Measurements from ENCODE around the gene SHLD2.
"Not testable (repeated sequence)": the region's sequence is repeated elsewhere in the genome, so short reads cannot be mapped to it uniquely, and the experiment has no call there.

Gene SHLD2

GRCh38 chr10:87089746-87090145, 5.3 kb upstream of the SHLD2 start:
- no peak for DNase-seq

DNA sequence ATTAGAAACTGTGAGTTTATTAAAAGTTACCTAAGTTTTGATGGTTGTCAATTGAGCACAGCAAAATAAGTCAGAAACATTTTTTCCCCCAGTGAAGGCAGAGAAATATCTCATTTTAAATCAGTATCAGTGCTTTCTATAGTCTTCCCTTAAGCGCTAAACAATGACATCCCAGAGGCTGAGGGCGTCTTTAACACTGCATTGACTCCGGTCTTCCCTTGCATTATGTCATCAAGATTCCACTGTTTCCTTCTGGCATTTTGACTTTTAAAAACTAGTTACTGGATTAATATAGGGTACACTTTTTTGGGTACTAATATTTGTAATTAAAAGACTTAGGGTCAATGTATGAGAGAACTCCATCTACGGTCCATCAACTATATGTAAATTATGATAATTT, 4.2 kb upstream of the SHLD2 start:
- DNase-seq, result no peak

GRCh38 chr10:87092376-87092860, 2.6 kb upstream of the SHLD2 start:
- no peak for DNase-seq

- DNase-seq, result no peak
These were observed 2.0 kb upstream of the SHLD2 start for GRCh38 chr10:87092861-87093631.

GRCh38 chr10:87093632-87094372, 1.2 kb upstream of the SHLD2 start:
- no peak for DNase-seq

GRCh38 chr10:87095236-87095945, 385 bp downstream of the SHLD2 start:
- DNase-seq, result peak in 1 of 2 experiments; percentile 20

GRCh38 chr10:87101996-87102395, 7.0 kb downstream of the SHLD2 start:
- no peak for DNase-seq

GRCh38 chr10:87104727-87105126, 9.7 kb downstream of the SHLD2 start:
- not testable (repeated sequence) for DNase-seq

DNA sequence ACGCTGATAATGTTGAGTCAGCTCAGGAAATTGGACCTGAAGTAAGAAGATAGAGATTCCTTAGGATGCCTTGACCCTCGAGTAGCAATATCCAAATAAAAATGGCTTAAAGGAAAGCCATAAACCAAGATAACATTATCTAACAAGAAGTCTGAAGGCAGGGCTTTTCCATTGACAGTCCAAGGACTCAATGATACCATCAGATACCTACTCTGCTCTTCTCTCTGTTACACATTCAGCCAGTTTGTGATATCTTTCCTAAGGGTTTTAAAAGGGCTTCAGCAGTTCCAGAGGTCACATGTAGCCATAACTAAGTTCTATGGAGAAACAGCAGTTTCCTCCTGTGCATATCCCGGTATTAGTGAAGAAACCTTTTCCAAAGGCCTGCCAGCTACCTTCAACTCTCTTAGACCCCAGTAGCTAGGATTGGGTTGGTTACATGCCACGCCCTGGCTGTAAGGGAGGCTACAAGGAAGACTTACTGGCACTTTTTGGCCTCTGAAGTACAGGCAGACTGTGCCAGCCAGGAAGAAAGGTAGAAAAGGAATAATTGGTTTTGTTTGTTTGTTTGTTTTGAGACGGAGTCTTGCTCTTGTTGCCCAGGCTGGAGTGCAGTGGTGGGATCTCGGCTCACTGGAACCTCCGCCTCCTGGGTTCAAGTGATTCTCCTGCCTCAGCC, 10.6 kb downstream of the SHLD2 start:
- no peak for DNase-seq

DNA sequence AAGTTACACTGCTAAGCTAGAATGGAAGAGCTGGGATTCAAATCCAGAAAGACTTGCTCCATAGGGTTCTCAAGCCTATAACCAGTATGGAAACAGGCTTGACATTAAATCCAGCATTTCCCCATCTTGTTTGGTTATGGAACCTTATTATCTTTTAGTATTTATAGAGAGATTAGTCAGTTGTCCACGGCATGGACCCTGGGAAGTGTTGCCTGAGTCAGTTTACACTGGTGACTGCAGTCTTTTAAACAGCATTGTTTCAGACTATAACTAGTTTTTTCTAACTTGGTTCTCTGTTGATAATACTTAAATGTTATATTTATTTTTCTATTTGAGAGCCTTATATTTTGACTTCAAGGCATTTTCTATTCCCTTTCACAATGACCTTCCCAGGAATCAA, 23.1 kb downstream of the SHLD2 start:
- not testable (repeated sequence) for DNase-seq

DNA sequence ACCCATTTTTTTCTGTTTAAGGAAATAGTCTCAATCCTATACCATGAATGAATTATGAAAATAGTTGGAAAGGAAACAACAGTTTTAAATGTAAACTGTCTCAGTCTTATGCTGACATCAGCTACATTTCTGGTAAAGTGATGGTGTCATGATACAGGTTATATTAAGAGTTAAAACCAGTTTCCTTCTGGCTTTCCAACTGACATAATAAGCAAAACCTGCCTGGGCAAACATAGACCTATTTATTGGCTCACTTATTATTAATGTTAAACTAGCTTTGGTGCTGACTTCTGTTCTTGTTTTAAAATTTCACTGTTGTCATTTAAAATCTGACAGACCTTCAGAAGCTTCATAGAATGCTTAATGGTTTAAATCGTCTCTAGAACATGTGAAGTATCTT, 24.0 kb downstream of the SHLD2 start:
- DNase-seq, result not testable (repeated sequence)

GRCh38 chr10:87123351-87123750, 28.3 kb downstream of the SHLD2 start:
- DNase-seq, result not testable (repeated sequence)

DNA sequence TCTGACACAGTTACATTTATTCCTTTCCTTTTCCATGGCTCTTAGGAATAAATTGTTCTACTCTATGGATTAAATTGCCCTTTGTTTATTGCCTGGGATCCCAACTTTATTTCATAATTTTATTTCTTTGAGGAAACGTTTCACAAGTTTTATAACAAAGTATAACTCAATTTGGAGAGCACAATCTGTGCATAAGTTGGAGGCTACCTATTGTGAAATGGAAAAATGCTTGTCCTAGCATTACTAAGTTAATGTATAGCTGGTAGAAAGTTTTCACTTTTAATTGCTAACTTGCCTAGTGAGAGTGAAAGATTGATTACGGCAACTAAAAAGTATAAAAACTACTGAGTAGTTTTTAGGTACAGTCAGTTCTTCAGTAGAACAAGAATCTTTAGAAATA, 32.0 kb downstream of the SHLD2 start:
- not testable (repeated sequence) for DNase-seq

DNA sequence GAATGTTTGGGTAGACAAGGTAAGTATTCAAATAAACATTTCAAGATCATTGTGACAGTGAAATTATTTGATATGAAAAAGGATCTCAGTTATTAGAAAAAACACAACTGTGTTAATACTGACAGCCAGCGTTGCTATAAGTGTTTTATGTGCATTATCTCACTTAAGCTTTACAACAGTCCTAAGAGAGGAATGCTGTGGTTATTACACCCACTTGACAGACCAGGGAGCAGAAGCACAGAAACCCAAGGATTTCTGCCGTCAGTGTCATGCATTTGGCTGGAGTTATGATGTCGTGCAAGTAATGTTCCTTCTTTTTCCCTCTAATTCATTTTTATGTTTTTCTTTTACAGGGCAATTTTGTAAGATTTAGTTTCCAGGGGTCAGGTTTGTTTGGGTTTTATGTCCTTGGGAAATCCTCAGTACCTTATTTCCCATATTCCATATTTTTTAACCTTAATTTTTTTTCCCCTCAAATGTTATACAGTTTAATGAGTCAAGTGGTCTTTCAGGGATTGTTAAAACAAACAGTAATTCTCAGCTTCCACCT, 32.7 kb downstream of the SHLD2 start:
- not testable (repeated sequence) for DNase-seq

DNA sequence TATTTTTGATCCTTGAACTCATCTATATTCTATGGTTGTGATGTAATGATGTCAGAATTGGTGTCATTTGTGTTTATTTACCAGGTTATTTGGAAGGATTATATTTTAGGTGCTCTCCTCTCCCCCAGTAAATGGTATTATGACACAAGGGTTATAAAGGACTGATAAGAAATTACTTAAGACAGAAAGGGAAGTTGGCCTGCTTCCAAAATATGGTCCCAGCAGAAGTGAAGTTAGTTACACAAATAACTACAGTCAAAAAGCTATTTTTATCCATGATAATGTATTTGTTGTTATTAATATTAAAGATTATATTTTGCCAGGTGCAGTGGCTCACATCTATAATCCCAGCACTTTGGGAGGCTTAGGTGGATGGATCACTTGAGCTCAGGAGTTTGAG, 37.2 kb downstream of the SHLD2 start:
- DNase-seq, result not testable (repeated sequence)

DNA sequence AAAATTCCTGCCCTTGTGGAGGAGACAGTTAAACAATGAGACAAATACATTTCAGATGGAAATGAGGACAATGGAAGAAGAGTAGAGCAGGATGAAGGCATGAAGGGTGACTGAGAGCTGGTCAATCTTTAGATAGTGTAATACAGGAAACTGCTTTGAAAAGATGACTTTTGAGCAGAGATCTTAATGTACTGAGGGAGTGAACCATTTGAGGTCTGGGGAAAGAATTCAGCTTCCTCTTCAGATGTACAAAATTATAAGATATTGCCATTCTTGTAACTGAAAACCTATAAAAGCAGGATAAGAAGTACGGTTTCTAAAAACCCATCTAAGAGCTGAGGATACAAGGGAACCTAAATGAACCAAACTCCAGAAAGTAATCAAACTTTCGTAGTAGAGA, 38.9 kb downstream of the SHLD2 start:
- not testable (repeated sequence) for DNase-seq

DNA sequence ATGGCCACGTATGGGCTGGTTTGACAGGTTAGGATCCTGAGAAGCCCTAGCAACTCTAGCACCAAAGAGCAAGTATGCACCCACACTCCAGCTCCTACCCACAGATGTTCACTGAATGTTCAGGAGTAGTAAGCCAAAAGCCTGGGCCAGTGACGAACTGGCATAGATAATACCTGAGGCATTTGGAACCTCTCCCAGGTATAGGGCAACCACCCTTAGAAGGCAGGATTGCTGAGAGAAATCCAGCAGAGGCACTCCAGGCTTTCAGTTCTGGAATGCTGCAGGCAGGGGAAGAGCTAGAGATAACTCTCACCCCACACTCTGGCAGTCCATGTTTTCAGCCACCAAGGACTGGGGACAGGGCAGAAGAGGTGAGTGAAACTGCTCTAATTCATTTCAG, 39.4 kb downstream of the SHLD2 start:
- not testable (repeated sequence) for DNase-seq

- not testable (repeated sequence) for DNase-seq
These were observed 42.5 kb downstream of the SHLD2 start for GRCh38 chr10:87137478-87137877.

DNA sequence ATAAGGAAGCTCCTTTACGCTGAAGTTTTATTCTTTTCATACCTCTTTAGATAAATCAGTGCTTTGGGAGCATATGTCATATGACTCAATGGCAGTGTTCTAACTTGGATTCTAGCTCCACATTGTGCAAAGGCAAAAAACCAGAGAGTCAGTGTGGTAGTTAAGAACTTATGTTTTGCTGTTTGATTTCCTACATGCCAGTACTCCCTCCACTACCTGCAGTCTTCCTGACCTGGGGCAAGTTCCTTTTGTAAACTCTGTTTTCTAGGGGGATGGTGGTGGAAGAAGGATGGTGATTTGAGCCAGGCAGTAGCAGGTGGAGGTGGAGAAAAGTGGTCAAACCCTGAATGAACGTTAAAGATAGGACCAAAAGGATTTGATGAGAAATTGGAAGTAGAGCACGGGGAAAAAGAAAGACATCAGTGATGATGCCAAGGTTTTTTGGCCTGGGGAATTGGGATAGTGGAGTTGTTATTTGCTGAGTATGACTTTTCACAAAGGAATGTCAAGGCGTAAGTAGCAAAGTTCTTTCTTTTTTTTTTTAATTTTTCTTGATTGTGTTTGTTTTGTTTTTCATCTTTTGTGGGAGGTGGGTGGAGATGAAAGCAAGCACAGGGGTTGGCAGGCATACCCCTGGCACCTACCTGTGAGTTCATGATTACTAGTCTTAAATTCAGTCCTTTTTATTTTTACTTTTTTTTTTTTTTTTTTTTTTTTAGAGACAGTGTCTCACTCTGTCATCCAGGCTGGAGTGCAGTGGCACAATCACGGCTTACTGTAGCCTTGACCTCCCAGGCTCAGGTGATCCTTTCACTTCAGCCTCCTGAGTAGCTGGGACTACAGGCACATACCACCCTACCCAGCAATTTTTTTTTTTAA, 47.5 kb downstream of the SHLD2 start:
- DNase-seq, result not testable (repeated sequence)

- DNase-seq, result not testable (repeated sequence)
These were observed 48.1 kb downstream of the SHLD2 start for GRCh38 chr10:87143109-87143418.

DNA sequence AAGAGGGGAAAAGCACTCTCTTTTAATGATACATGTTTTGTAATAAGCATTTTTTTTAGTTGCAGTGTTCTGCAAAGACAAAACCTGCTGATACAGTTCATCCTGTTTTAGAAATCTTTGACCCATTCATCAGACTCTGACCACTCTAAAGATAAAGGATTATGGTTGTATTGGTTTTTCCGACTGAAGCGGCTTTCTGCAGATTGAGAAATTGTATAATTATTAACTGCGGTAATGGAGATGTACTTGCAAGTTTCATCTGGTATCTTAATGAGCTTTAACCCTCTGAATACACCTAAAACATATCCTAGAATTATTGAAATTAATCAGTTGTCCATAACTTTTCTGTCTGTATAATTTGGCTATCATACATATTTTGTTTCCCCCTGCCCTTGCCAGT, 50.6 kb downstream of the SHLD2 start:
- not testable (repeated sequence) for DNase-seq
